HCT116 (cell line): ENCODE measurements around the gene ASIC5.

Experiments
- POLR2A ChIP-seq: IDR thresholded peaks from 2 replicates; pipeline ENCODE4 v1.7.0; 2011; ENCODE audit warnings: borderline replicate concordance; ENCODE audit not compliant: insufficient read depth, insufficient read length; ENCODE audit errors: extremely low read depth
- TF ChIP-seq, protein P1 (sequence below), 3 experiments: fragments of 200-600 bp in 1 of 3; sonication (generic) in 1 of 3; IDR thresholded peaks in 2 of 3; conservative IDR thresholded peaks in 1 of 3; 2 replicates each; pipeline ENCODE4 v1.5.1; 2012 to 2017; ENCODE audit warnings: low read depth in 2 of 3, low read length in 2 of 3, antibody characterized with exemption in 1 of 3, borderline replicate concordance in 1 of 3, control low read depth in 1 of 3, mild to moderate bottlenecking in 1 of 3, mixed read lengths in 1 of 3, mixed run types in 1 of 3, moderate library complexity in 1 of 3; ENCODE audit not compliant: insufficient read depth in 1 of 3

DNA sequence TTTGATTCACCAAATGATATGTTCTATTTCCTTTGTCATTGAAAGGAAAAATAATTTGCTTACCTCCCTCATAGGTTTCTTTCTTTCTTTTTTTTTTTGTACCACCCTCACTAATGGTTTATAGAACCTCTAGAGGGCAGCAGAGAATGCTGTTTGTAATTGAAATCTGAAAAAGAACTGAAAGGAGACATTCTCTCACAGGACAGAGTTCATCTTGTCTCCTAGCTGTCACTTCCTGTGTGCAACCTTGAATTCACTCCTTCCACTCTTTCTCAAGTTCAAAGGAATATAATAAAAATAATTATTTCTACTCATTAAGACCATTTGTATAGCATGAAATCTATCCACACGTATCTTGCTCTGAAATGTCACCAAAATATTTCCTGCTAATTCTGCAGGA, 56.2 kb downstream of the ASIC5 start:
- TF ChIP-seq POLR2A = no peak
- TF ChIP-seq, protein P1, sequence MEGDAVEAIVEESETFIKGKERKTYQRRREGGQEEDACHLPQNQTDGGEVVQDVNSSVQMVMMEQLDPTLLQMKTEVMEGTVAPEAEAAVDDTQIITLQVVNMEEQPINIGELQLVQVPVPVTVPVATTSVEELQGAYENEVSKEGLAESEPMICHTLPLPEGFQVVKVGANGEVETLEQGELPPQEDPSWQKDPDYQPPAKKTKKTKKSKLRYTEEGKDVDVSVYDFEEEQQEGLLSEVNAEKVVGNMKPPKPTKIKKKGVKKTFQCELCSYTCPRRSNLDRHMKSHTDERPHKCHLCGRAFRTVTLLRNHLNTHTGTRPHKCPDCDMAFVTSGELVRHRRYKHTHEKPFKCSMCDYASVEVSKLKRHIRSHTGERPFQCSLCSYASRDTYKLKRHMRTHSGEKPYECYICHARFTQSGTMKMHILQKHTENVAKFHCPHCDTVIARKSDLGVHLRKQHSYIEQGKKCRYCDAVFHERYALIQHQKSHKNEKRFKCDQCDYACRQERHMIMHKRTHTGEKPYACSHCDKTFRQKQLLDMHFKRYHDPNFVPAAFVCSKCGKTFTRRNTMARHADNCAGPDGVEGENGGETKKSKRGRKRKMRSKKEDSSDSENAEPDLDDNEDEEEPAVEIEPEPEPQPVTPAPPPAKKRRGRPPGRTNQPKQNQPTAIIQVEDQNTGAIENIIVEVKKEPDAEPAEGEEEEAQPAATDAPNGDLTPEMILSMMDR (IDR thresholded peaks at IDR 0.05 in 2 of 3, conservative IDR thresholded peaks at IDR 0.05 in 1 of 3; ENCODE audit: borderline replicate concordance in 1 of 3, insufficient read depth in 1 of 3, low read depth in 2 of 3, low read length in 2 of 3) = peak; percentile 63 to 77 (median 67)
